ENCODE data around the gene ADAMTS6. TPM values are rescaled to one million over a fixed set of nuclear protein-coding genes. Genes with fewer than 3 reads are reported as not detected.
"Not testable (repeated sequence)": the region's sequence is repeated elsewhere in the genome, so short reads cannot be mapped to it uniquely, and the experiment has no call there.

Gene ADAMTS6
- polyA plus RNA-seq, 10 donors: 0.75 to 3.4 (median 1.2) TPM

- DNase-seq: no peak
Measured at GRCh38 chr5:65474130-65474711, 7.5 kb downstream of the ADAMTS6 start.

GRCh38 chr5:65468633-65469032 is 13.1 kb downstream of the ADAMTS6 start:
- no peak for DNase-seq

GRCh38 chr5:65462139-65462705 is 19.5 kb downstream of the ADAMTS6 start:
- DNase-seq: no peak

GRCh38 chr5:65461490-65461889 is 20.2 kb downstream of the ADAMTS6 start:
- no peak for DNase-seq

- DNase-seq: no peak
Measured at GRCh38 chr5:65459995-65460394, 21.7 kb downstream of the ADAMTS6 start.

- DNase-seq: no peak
Measured at GRCh38 chr5:65455064-65455463, 26.7 kb downstream of the ADAMTS6 start.

GRCh38 chr5:65451436-65451835 is 30.3 kb downstream of the ADAMTS6 start:
- DNase-seq: no peak

- no peak for DNase-seq
Measured at GRCh38 chr5:65446682-65447081, 35.0 kb downstream of the ADAMTS6 start.

- no peak for DNase-seq
Measured at GRCh38 chr5:65441800-65442199, 39.9 kb downstream of the ADAMTS6 start.

GRCh38 chr5:65440456-65440855 is 41.3 kb downstream of the ADAMTS6 start:
- DNase-seq: no peak

- no peak for DNase-seq
Measured at GRCh38 chr5:65434122-65434521, 47.6 kb downstream of the ADAMTS6 start.

- no peak for DNase-seq
Measured at GRCh38 chr5:65426656-65427055, 55.1 kb downstream of the ADAMTS6 start.

GRCh38 chr5:65423623-65424022 is 58.1 kb downstream of the ADAMTS6 start:
- no peak for DNase-seq

- DNase-seq: peak in 1 of 3 donors; percentile 1
Measured at GRCh38 chr5:65418661-65419060, 63.1 kb downstream of the ADAMTS6 start.

- DNase-seq: no peak
Measured at GRCh38 chr5:65413822-65414221, 67.9 kb downstream of the ADAMTS6 start.

- DNase-seq: no peak
Measured at GRCh38 chr5:65412842-65413241, 68.9 kb downstream of the ADAMTS6 start.

GRCh38 chr5:65411356-65411755 is 70.4 kb downstream of the ADAMTS6 start:
- no peak for DNase-seq

- no peak for DNase-seq
Measured at GRCh38 chr5:65395526-65396155, 86.1 kb downstream of the ADAMTS6 start.

- DNase-seq: peak in 2 of 3 donors; percentile 13 to 20
Measured at GRCh38 chr5:65394087-65394486, 87.6 kb downstream of the ADAMTS6 start.

GRCh38 chr5:65391591-65391990 is 90.1 kb downstream of the ADAMTS6 start:
- no peak for DNase-seq

- no peak for DNase-seq
Measured at GRCh38 chr5:65390208-65390607, 91.5 kb downstream of the ADAMTS6 start.

GRCh38 chr5:65383859-65384258 is 97.9 kb downstream of the ADAMTS6 start:
- no peak for DNase-seq

- DNase-seq: no peak
Measured at GRCh38 chr5:65382582-65382981, 99.1 kb downstream of the ADAMTS6 start.

- not testable (repeated sequence) for DNase-seq
Measured at GRCh38 chr5:65370505-65370904, 111.2 kb downstream of the ADAMTS6 start.
